HepG2 (cell line): Measurements from ENCODE around the gene TIMM17B. TPM values are rescaled to one million over a fixed set of nuclear protein-coding genes. Genes with fewer than 3 reads are reported as not detected.
A peak's percentile ranks its signal among the peaks of the same experiment; 100 is the strongest.

Source experiments
- AGO2 ChIP-seq: fragments of 200-400 bp; formaldehyde crosslinking; optimal IDR thresholded peaks from 2 replicates; pipeline ENCODE3; 2017; ENCODE audit warnings: mild to moderate bottlenecking, low read depth, low read length, moderate library complexity
- GTF2F1 ChIP-seq: fragments of 150-350 bp; IDR thresholded peaks from 2 replicates; pipeline ENCODE4 v1.6.1; 2014; ENCODE audit warnings: low read length
- MATR3 ChIP-seq: sonication (generic); formaldehyde crosslinking; IDR thresholded peaks from 2 replicates; pipeline ENCODE4 v1.4.0; 2020; ENCODE audit warnings: missing genetic modification reagents
- NFAT5 ChIP-seq: sonication (generic); formaldehyde crosslinking; IDR thresholded peaks from 2 replicates; pipeline ENCODE4 v1.4.0; 2020; ENCODE audit warnings: missing genetic modification reagents
- POLR2A ChIP-seq, 2 experiments: IDR thresholded peaks; 2 replicates each; pipeline ENCODE4 v1.6.1; 2011; ENCODE audit warnings: low read depth in 2 of 2, low read length in 2 of 2, mild to moderate bottlenecking in 1 of 2, moderate library complexity in 1 of 2; ENCODE audit not compliant: insufficient read depth in 1 of 2
- RXRB ChIP-seq: IDR thresholded peaks from 2 replicates; pipeline ENCODE4 v1.6.1; 2016; ENCODE audit warnings: borderline replicate concordance, missing genetic modification reagents, missing compliant biosample characterization
- SCMH1 ChIP-seq: sonication (generic); formaldehyde crosslinking; IDR thresholded peaks from 2 replicates; pipeline ENCODE4 v1.9.0; 2021; ENCODE audit warnings: missing genetic modification reagents, mild to moderate bottlenecking, borderline replicate concordance
- TAF1 ChIP-seq: sonication (generic); formaldehyde crosslinking; IDR thresholded peaks from 2 replicates; pipeline ENCODE4 v1.4.0; 2020; ENCODE audit warnings: missing genetic modification reagents
- TARDBP ChIP-seq: sonication (generic); formaldehyde crosslinking; IDR thresholded peaks from 2 replicates; pipeline ENCODE4 v1.8.0; 2022; ENCODE audit warnings: mild to moderate bottlenecking, missing genetic modification reagents
- UBTF ChIP-seq: sonication (generic); formaldehyde crosslinking; IDR thresholded peaks from 2 replicates; pipeline ENCODE4 v1.4.0; 2020; ENCODE audit warnings: mild to moderate bottlenecking, missing genetic modification reagents
- ZNF333 ChIP-seq: sonication (generic); formaldehyde crosslinking; IDR thresholded peaks from 2 replicates; pipeline ENCODE4 v1.4.0; 2020; ENCODE audit warnings: mild to moderate bottlenecking, missing genetic modification reagents, borderline replicate concordance
- polyA plus RNA-seq, 8 experiments: library from polyadenylated mRNA; depleted of rRNA in 3 of 8; stranded (reverse) in 7 of 8; unstranded in 1 of 8; fragments of >200 nt; fragmentation: Illumina TruSeq in 4 of 8; extraction: Trizol in 4 of 8; gene quantifications; 2 replicates each; pipeline versions ENCODE4 v1.2.1 to v1.2.3, GENCODE V29; 2011 to 2016; ENCODE audit warnings: low read depth in 4 of 8, missing spikeins in 1 of 8, mixed read lengths in 1 of 8; ENCODE audit not compliant: insufficient read depth in 1 of 8
- total RNA-seq, 5 experiments: library from RNA; depleted of rRNA; stranded (reverse); fragments of >200 nt; fragmentation: Illumina TruSeq; extraction: Trizol; gene quantifications; 2 replicates each; pipeline ENCODE4 v1.2.3, GENCODE V29; 2016; ENCODE audit warnings: low read depth in 1 of 5
- TF ChIP-seq, protein P1 (sequence below), 2 experiments: fragments of 450-650 bp in 1 of 2; sonication (generic) in 1 of 2; formaldehyde crosslinking in 1 of 2; IDR thresholded peaks; 2 replicates each; pipeline versions ENCODE4 v1.6.1 to v1.8.0; 2016 to 2022; ENCODE audit warnings: antibody characterized with exemption in 1 of 2, mild to moderate bottlenecking in 1 of 2, missing genetic modification reagents in 1 of 2

The TIMM17B gene
- total and polyA plus RNA-seq, 2 of the 13 experiments (the other 11 are each of a cell fraction or from before 2014, with no cell fraction given) = 56.0 to 72.5 TPM

DNA sequence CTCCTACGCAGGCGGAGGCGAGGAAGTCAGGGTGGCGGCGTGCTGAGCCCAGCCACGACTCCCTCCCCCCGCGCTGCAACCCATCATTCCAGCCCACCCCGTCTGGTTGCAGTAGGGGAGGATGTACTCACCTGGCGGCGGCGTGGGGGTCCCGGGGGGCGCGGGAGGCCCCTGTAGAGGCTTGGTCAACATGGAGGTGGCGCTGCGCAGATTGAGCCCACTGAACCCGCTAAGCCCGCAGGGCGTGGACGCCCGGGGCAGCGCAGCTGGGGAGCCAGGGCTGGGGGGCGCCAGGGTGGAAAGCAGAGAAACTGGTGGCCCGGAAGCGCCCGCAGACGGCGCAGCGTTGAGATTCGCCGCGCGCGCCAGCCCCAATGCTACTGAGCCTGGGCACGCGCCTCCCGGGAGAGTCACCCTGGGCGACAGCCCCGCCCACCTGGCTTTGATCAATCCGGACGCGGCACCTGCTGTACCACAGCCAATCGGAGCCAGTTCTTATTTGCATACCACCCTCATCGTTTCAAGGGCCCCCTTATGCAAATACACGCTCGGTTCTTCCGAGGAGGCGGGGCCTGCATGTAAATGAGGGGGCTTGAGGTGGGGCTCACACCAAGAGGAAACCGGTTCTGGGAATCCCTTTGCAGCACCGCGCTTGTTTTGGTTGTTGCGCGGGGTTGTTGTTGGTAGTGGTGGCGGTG lies 21.2 kb upstream of the TIMM17B start, which contains the start of gene PIM2 (continued):
- TF ChIP-seq, protein P1, sequence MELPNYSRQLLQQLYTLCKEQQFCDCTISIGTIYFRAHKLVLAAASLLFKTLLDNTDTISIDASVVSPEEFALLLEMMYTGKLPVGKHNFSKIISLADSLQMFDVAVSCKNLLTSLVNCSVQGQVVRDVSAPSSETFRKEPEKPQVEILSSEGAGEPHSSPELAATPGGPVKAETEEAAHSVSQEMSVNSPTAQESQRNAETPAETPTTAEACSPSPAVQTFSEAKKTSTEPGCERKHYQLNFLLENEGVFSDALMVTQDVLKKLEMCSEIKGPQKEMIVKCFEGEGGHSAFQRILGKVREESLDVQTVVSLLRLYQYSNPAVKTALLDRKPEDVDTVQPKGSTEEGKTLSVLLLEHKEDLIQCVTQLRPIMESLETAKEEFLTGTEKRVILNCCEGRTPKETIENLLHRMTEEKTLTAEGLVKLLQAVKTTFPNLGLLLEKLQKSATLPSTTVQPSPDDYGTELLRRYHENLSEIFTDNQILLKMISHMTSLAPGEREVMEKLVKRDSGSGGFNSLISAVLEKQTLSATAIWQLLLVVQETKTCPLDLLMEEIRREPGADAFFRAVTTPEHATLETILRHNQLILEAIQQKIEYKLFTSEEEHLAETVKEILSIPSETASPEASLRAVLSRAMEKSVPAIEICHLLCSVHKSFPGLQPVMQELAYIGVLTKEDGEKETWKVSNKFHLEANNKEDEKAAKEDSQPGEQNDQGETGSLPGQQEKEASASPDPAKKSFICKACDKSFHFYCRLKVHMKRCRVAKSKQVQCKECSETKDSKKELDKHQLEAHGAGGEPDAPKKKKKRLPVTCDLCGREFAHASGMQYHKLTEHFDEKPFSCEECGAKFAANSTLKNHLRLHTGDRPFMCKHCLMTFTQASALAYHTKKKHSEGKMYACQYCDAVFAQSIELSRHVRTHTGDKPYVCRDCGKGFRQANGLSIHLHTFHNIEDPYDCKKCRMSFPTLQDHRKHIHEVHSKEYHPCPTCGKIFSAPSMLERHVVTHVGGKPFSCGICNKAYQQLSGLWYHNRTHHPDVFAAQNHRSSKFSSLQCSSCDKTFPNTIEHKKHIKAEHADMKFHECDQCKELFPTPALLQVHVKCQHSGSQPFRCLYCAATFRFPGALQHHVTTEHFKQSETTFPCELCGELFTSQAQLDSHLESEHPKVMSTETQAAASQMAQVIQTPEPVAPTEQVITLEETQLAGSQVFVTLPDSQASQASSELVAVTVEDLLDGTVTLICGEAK (IDR thresholded peaks at IDR 0.05) = no peak
- TF ChIP-seq, protein P1 (CRISPR knock-in tag; IDR thresholded peaks at IDR 0.05) = no peak
- peak; percentile 42; the same call in 1 of the 2 replicates for TF ChIP-seq UBTF
- 0 out of 2 replicates have a peak, but pooled peaks have one; percentile 21 for TF ChIP-seq RXRB (CRISPR knock-in tag)
- TF ChIP-seq TAF1 (CRISPR knock-in tag) = peak; percentile 89
- no peak for TF ChIP-seq ZNF333 (CRISPR knock-in tag)
- TF ChIP-seq AGO2 = peak; percentile 56
- 0 out of 2 replicates have a peak, but pooled peaks have one; percentile 54 for TF ChIP-seq TARDBP
- TF ChIP-seq SCMH1 (CRISPR knock-in tag) = no peak
- no peak for TF ChIP-seq NFAT5 (CRISPR knock-in tag)
- TF ChIP-seq POLR2A (IDR thresholded peaks at IDR 0.05; ENCODE audit: insufficient read depth in 1 of 2, low read depth in 2 of 2, low read length in 2 of 2) = peak in 1 of 2 experiments; percentile 92; a peak in 2 of 4 replicates
- TF ChIP-seq MATR3 (CRISPR knock-in tag) = no peak
- TF ChIP-seq GTF2F1 = no peak
